HepG2 (cell line): ENCODE data around the gene MARF1. TPM values are rescaled to one million over a fixed set of nuclear protein-coding genes. Genes with fewer than 3 reads are reported as not detected.

Source experiments
- CBFB ChIP-seq: sonication (generic); formaldehyde crosslinking; IDR thresholded peaks from 2 replicates; pipeline ENCODE4 v1.4.0; 2020; ENCODE audit warnings: missing genetic modification reagents
- CHCHD3 ChIP-seq: sonication (generic); formaldehyde crosslinking; IDR thresholded peaks from 2 replicates; pipeline ENCODE4 v1.8.0; 2022; ENCODE audit warnings: mild to moderate bottlenecking, missing genetic modification reagents, moderate library complexity
- DMTF1 ChIP-seq: sonication (generic); formaldehyde crosslinking; IDR thresholded peaks from 2 replicates; pipeline ENCODE4 v1.4.0; 2020; ENCODE audit warnings: mild to moderate bottlenecking, missing genetic modification reagents
- DZIP1 ChIP-seq: sonication (generic); formaldehyde crosslinking; IDR thresholded peaks from 2 replicates; pipeline ENCODE4 v1.5.0; 2020; ENCODE audit warnings: mild to moderate bottlenecking, missing genetic modification reagents
- FOSL2 ChIP-seq: sonication (generic); formaldehyde crosslinking; IDR thresholded peaks from 2 replicates; pipeline ENCODE4 v1.4.0; 2020; ENCODE audit warnings: missing genetic modification reagents
- GTF3A ChIP-seq: sonication (generic); formaldehyde crosslinking; conservative IDR thresholded peaks from 2 replicates; pipeline ENCODE4 v1.4.0; 2020; ENCODE audit warnings: mild to moderate bottlenecking, missing genetic modification reagents
- HDAC6 ChIP-seq: fragments of 200-600 bp; sonication (generic); IDR thresholded peaks from 2 replicates; pipeline ENCODE4 v1.7.0; 2017; ENCODE audit warnings: mild to moderate bottlenecking, antibody characterized with exemption, low read length, low read depth
- KLF11 ChIP-seq: IDR thresholded peaks from 2 replicates; pipeline ENCODE4 v1.6.1; 2016; ENCODE audit warnings: missing compliant biosample characterization
- NCOA2 ChIP-seq: sonication (generic); formaldehyde crosslinking; IDR thresholded peaks from 2 replicates; pipeline ENCODE4 v1.8.0; 2022; ENCODE audit warnings: inconsistent platforms
- PHF8 ChIP-seq: sonication (generic); formaldehyde crosslinking; IDR thresholded peaks from 2 replicates; pipeline ENCODE4 v1.5.0; 2020; ENCODE audit warnings: missing genetic modification reagents
- PITX1 ChIP-seq: sonication (generic); formaldehyde crosslinking; IDR thresholded peaks from 2 replicates; pipeline ENCODE4 v1.5.1; 2020; ENCODE audit warnings: mild to moderate bottlenecking, missing genetic modification reagents
- REL ChIP-seq: sonication (generic); formaldehyde crosslinking; conservative IDR thresholded peaks from 2 replicates; pipeline ENCODE4 v1.8.0; 2022; ENCODE audit warnings: mild to moderate bottlenecking, missing genetic modification reagents, moderate library complexity
- SIX1 ChIP-seq: sonication (generic); formaldehyde crosslinking; IDR thresholded peaks from 2 replicates; pipeline ENCODE4 v1.4.0; 2020; ENCODE audit warnings: missing genetic modification reagents, borderline replicate concordance
- SP2 ChIP-seq: sonication (generic); formaldehyde crosslinking; IDR thresholded peaks from 2 replicates; pipeline ENCODE4 v1.5.1; 2020; ENCODE audit warnings: mild to moderate bottlenecking, missing genetic modification reagents
- TGIF2 ChIP-seq: IDR thresholded peaks from 2 replicates; pipeline ENCODE4 v1.6.1; 2016; ENCODE audit warnings: control low read depth, missing compliant biosample characterization
- ZNF331 ChIP-seq: sonication (generic); formaldehyde crosslinking; IDR thresholded peaks from 2 replicates; pipeline ENCODE4 v1.4.0; 2020; ENCODE audit warnings: missing genetic modification reagents
- ZNF451 ChIP-seq: sonication (generic); formaldehyde crosslinking; IDR thresholded peaks from 2 replicates; pipeline ENCODE4 v1.5.0; 2020; ENCODE audit warnings: mild to moderate bottlenecking, missing genetic modification reagents
- ZNF691 ChIP-seq: sonication (generic); formaldehyde crosslinking; IDR thresholded peaks from 2 replicates; pipeline ENCODE4 v1.4.0; 2020; ENCODE audit warnings: missing genetic modification reagents, low read depth, mild to moderate bottlenecking, borderline replicate concordance
- ZNF724P ChIP-seq: sonication (generic); formaldehyde crosslinking; IDR thresholded peaks from 2 replicates; pipeline ENCODE4 v1.8.0; 2022; ENCODE audit warnings: missing genetic modification reagents, borderline replicate concordance
- ZNF772 ChIP-seq: sonication (generic); formaldehyde crosslinking; IDR thresholded peaks from 2 replicates; pipeline ENCODE4 v1.5.0; 2020; ENCODE audit warnings: mild to moderate bottlenecking, missing genetic modification reagents
- polyA plus RNA-seq, 8 experiments: library from polyadenylated mRNA; depleted of rRNA in 3 of 8; stranded (reverse) in 7 of 8; unstranded in 1 of 8; fragments of >200 nt; fragmentation: Illumina TruSeq in 4 of 8; extraction: Trizol in 4 of 8; gene quantifications; 2 replicates each; pipeline versions ENCODE4 v1.2.1 to v1.2.3, GENCODE V29; 2011 to 2016; ENCODE audit warnings: low read depth in 4 of 8, missing spikeins in 1 of 8, mixed read lengths in 1 of 8; ENCODE audit not compliant: insufficient read depth in 1 of 8
- total RNA-seq, 5 experiments: library from RNA; depleted of rRNA; stranded (reverse); fragments of >200 nt; fragmentation: Illumina TruSeq; extraction: Trizol; gene quantifications; 2 replicates each; pipeline ENCODE4 v1.2.3, GENCODE V29; 2016; ENCODE audit warnings: low read depth in 1 of 5
- TF ChIP-seq, protein P1 (sequence below): sonication (generic); formaldehyde crosslinking; conservative IDR thresholded peaks from 2 replicates; pipeline ENCODE4 v1.4.0; 2020; ENCODE audit warnings: missing genetic modification reagents
- TF ChIP-seq, protein P2 (sequence below): sonication (generic); formaldehyde crosslinking; IDR thresholded peaks from 2 replicates; pipeline ENCODE4 v1.4.0; 2020; ENCODE audit warnings: mild to moderate bottlenecking, missing genetic modification reagents

The MARF1 gene
- total and polyA plus RNA-seq, 2 of the 13 experiments (the other 11 are each of a cell fraction or from before 2014, with no cell fraction given), result 8.7 to 20.7 TPM

DNA sequence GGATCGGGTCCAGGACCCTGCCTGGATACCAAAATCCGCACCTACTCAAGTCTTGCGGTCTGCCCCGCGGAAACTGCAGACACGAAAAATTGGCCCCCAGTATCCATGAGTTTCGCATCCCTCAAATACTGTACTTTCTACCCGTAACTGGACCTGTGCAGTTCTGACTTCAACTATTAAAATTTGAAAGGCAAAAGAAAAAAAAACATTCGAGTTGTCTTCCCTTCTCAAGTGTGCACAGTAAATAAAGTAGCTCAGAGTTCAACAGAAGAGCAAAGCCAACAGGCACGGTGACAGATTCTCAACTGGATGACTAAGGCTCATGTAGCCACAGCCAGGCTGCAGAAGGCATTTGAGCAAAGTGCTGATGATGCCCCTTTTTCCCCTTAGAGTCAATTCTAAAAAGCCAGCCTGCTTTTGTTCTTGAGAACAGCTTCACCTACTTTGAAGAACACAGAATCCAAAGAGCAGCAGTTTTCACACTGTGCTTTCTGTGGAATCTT, 32.5 kb downstream of the MARF1 start (continued):
- TF ChIP-seq, protein P1, sequence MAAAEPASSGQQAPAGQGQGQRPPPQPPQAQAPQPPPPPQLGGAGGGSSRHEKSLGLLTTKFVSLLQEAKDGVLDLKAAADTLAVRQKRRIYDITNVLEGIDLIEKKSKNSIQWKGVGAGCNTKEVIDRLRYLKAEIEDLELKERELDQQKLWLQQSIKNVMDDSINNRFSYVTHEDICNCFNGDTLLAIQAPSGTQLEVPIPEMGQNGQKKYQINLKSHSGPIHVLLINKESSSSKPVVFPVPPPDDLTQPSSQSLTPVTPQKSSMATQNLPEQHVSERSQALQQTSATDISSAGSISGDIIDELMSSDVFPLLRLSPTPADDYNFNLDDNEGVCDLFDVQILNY (CRISPR knock-in tag), result no peak
- no peak for TF ChIP-seq REL (CRISPR knock-in tag)
- TF ChIP-seq ZNF772 (CRISPR knock-in tag), result peak; percentile 86; the same call in 1 of the 2 replicates
- TF ChIP-seq HDAC6, result no peak
- TF ChIP-seq PITX1 (CRISPR knock-in tag), result peak; percentile 76
- TF ChIP-seq TGIF2 (CRISPR knock-in tag), result no peak
- TF ChIP-seq ZNF724P (CRISPR knock-in tag), result no peak
- peak; percentile 94 for TF ChIP-seq FOSL2 (CRISPR knock-in tag)
- no peak for TF ChIP-seq KLF11 (CRISPR knock-in tag)
- no peak for TF ChIP-seq SP2 (CRISPR knock-in tag)
- peak; percentile 85; the same call in 1 of the 2 replicates for TF ChIP-seq SIX1 (CRISPR knock-in tag)
- TF ChIP-seq, protein P2, sequence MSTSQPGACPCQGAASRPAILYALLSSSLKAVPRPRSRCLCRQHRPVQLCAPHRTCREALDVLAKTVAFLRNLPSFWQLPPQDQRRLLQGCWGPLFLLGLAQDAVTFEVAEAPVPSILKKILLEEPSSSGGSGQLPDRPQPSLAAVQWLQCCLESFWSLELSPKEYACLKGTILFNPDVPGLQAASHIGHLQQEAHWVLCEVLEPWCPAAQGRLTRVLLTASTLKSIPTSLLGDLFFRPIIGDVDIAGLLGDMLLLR (CRISPR knock-in tag), result no peak
- no peak for TF ChIP-seq DMTF1 (CRISPR knock-in tag)
- no peak for TF ChIP-seq CBFB (CRISPR knock-in tag)
- no peak for TF ChIP-seq CHCHD3 (CRISPR knock-in tag)
- TF ChIP-seq GTF3A (CRISPR knock-in tag), result 0 out of 2 replicates have a peak, but pooled peaks have one; percentile 42
- TF ChIP-seq PHF8 (CRISPR knock-in tag), result no peak
- peak; percentile 49; the same call in 1 of the 2 replicates for TF ChIP-seq NCOA2
- TF ChIP-seq ZNF691 (CRISPR knock-in tag), result 0 out of 2 replicates have a peak, but pooled peaks have one; percentile 50
- TF ChIP-seq DZIP1, result no peak
- peak; percentile 36; the same call in 1 of the 2 replicates for TF ChIP-seq ZNF331 (CRISPR knock-in tag)
- no peak; the same call in 1 of the 2 replicates for TF ChIP-seq ZNF451
